Fibroblast of skin of left biceps (primary cell): ENCODE data around the gene ILDR2.

Experiments
- DNase-seq, 2 experiments: peaks; one replicate each; pipeline ENCODE4 v3.0.0-alpha.2; 2013; ENCODE audit warnings: low read depth in 2 of 2

ILDR2 gene

GRCh38 chr1:166969074-166969677 lies 6.2 kb downstream of the ILDR2 start:
- no peak for DNase-seq

- DNase-seq, result no peak
These were observed 14.4 kb downstream of the ILDR2 start for GRCh38 chr1:166960858-166961474.

GRCh38 chr1:166956872-166957271 lies 18.5 kb downstream of the ILDR2 start:
- DNase-seq, result no peak

GRCh38 chr1:166956057-166956850 lies 19.1 kb downstream of the ILDR2 start:
- DNase-seq, result no peak

GRCh38 chr1:166953491-166953890 lies 21.8 kb downstream of the ILDR2 start:
- DNase-seq, result no peak

- DNase-seq, result peak; percentile 21 to 24
These were observed 23.2 kb downstream of the ILDR2 start for GRCh38 chr1:166952002-166952746.

- no peak for DNase-seq
These were observed 24.3 kb downstream of the ILDR2 start for GRCh38 chr1:166951050-166951449.

GRCh38 chr1:166950156-166950555 lies 25.2 kb downstream of the ILDR2 start:
- no peak for DNase-seq

- no peak for DNase-seq
These were observed 26.4 kb downstream of the ILDR2 start for GRCh38 chr1:166948856-166949350.

- DNase-seq, result peak in 1 of 2 experiments; percentile 5
These were observed 27.8 kb downstream of the ILDR2 start for GRCh38 chr1:166947398-166948043.

- DNase-seq, result peak; percentile 18 to 29
These were observed 31.0 kb downstream of the ILDR2 start for GRCh38 chr1:166944186-166944967.

GRCh38 chr1:166939741-166940375 lies 35.5 kb downstream of the ILDR2 start:
- DNase-seq, result no peak

GRCh38 chr1:166937962-166938361 lies 37.4 kb downstream of the ILDR2 start:
- DNase-seq, result no peak

- DNase-seq, result no peak
These were observed 38.0 kb downstream of the ILDR2 start for GRCh38 chr1:166937329-166937728.

- no peak for DNase-seq
These were observed 41.7 kb downstream of the ILDR2 start for GRCh38 chr1:166933633-166934032.

- DNase-seq, result no peak
These were observed 42.2 kb downstream of the ILDR2 start for GRCh38 chr1:166933140-166933539.

GRCh38 chr1:166929911-166930310 lies 45.4 kb downstream of the ILDR2 start:
- DNase-seq, result no peak

GRCh38 chr1:166927701-166928100 lies 47.6 kb downstream of the ILDR2 start:
- DNase-seq, result no peak

- peak in 1 of 2 experiments; percentile 12 for DNase-seq
These were observed 49.4 kb downstream of the ILDR2 start for GRCh38 chr1:166925810-166926478.
